SK-N-SH (cell line): ENCODE results near the gene SLIT1.

Source experiments
- TCF12 ChIP-seq: IDR thresholded peaks from 2 replicates; pipeline ENCODE4 v1.4.0; 2012
- TF ChIP-seq, protein P1 (sequence below): IDR thresholded peaks from 2 replicates; pipeline ENCODE4; 2012
- TF ChIP-seq, protein P2 (sequence below): IDR thresholded peaks from 2 replicates; pipeline ENCODE4 v1.4.0; 2012; ENCODE audit warnings: low read depth, borderline replicate concordance
- TF ChIP-seq, protein P3 (sequence below): fragments of 200-600 bp; sonication (generic); IDR thresholded peaks from 2 replicates; pipeline ENCODE4 v1.6.1; 2017; ENCODE audit warnings: antibody characterized with exemption, mild to moderate bottlenecking, moderate library complexity

DNA sequence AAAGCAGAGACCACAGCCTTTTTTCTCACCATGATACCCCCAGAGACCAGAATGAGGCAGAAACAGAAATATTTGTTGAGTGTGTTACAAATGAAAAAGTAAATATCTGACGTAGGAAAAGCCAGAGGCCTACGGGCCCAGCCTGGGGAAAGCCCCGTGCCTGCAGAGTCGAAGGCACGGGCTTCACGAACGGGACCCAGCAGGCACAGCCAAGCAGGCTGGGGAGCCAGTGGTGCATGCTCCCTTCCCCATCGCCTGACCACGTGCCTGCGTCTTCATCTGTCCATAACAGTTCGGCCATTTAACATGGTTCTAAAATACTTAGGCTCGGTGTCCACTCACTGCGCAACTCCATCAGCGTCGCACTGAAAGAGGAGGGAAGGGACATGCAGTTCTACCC is 50.8 kb downstream of the SLIT1 start:
- TF ChIP-seq, protein P1, sequence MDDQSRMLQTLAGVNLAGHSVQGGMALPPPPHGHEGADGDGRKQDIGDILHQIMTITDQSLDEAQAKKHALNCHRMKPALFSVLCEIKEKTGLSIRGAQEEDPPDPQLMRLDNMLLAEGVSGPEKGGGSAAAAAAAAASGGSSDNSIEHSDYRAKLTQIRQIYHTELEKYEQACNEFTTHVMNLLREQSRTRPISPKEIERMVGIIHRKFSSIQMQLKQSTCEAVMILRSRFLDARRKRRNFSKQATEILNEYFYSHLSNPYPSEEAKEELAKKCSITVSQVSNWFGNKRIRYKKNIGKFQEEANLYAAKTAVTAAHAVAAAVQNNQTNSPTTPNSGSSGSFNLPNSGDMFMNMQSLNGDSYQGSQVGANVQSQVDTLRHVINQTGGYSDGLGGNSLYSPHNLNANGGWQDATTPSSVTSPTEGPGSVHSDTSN, result no peak
- TF ChIP-seq, protein P2, sequence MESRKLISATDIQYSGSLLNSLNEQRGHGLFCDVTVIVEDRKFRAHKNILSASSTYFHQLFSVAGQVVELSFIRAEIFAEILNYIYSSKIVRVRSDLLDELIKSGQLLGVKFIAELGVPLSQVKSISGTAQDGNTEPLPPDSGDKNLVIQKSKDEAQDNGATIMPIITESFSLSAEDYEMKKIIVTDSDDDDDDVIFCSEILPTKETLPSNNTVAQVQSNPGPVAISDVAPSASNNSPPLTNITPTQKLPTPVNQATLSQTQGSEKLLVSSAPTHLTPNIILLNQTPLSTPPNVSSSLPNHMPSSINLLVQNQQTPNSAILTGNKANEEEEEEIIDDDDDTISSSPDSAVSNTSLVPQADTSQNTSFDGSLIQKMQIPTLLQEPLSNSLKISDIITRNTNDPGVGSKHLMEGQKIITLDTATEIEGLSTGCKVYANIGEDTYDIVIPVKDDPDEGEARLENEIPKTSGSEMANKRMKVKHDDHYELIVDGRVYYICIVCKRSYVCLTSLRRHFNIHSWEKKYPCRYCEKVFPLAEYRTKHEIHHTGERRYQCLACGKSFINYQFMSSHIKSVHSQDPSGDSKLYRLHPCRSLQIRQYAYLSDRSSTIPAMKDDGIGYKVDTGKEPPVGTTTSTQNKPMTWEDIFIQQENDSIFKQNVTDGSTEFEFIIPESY, result no peak
- TF ChIP-seq, protein P3, sequence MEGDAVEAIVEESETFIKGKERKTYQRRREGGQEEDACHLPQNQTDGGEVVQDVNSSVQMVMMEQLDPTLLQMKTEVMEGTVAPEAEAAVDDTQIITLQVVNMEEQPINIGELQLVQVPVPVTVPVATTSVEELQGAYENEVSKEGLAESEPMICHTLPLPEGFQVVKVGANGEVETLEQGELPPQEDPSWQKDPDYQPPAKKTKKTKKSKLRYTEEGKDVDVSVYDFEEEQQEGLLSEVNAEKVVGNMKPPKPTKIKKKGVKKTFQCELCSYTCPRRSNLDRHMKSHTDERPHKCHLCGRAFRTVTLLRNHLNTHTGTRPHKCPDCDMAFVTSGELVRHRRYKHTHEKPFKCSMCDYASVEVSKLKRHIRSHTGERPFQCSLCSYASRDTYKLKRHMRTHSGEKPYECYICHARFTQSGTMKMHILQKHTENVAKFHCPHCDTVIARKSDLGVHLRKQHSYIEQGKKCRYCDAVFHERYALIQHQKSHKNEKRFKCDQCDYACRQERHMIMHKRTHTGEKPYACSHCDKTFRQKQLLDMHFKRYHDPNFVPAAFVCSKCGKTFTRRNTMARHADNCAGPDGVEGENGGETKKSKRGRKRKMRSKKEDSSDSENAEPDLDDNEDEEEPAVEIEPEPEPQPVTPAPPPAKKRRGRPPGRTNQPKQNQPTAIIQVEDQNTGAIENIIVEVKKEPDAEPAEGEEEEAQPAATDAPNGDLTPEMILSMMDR, result no peak
- TF ChIP-seq TCF12, result no peak
